HL-60/S4 (cell line): ENCODE results near the gene FGGY.
"Not testable (repeated sequence)": the region's sequence is repeated elsewhere in the genome, so short reads cannot be mapped to it uniquely, and the experiment has no call there.

Experiments used
- in situ Hi-C: fragments of 300-500 bp; cut with MboI; formaldehyde crosslinking; loops from 2 replicates; pipeline ENCODE4 v1.14.3; 2022; ENCODE audit warnings: low sequenced_read_pairs

The FGGY gene

GRCh38 chr1:59432531-59433439 lies 135.9 kb downstream of the FGGY start:
- in situ Hi-C loops, result no loop called here

GRCh38 chr1:59433440-59433813 lies 136.5 kb downstream of the FGGY start:
- in situ Hi-C loops, result no loop called here

- in situ Hi-C loops, result no loop called here
Measured at GRCh38 chr1:59434336-59434735, 137.4 kb downstream of the FGGY start.

- in situ Hi-C loops, result no loop called here
Measured at GRCh38 chr1:59436637-59437036, 139.7 kb downstream of the FGGY start.

DNA sequence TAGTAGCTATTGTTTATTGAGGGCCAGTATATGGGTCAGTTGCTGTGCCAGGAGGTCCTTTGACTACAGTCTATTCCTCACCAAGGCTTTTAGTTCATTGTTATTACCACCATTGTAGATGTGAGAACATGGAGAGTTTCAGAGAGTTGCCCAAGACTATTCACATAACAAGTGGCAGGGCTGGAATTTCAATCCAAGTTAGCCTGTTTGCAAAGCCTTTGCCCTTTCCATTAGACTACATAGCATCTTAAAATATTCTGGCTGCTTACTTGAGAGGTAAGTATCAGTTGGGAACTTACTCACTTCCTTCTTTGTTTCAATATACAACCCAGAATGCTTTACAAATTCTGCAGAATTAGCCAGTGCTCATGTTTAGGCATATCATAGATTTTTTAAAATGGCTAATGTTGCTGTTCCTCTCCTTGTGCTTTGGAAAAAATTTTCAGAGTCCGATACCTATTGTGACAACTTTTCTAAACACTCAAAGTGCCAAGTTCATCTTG lies 141.2 kb downstream of the FGGY start:
- in situ Hi-C loops, result no loop called here

DNA sequence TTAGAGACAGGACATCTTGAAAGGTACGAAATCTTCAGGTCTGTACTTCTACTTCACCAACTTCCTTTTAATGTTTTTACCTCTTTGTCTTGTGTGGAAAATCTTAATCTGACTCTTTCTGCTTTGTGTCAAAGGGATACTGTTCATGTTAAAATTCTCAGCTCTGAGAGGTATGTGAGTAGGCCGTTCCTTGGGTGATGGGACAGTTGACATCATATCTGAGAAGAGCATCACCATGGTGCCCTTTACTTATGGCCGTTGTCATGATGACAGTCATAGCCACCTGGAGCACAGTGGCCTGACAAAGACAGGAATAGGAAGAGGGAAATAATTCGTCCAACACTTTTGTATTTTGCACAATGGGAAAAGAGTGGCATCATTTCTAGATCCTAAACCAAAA lies 145.6 kb downstream of the FGGY start:
- in situ Hi-C loops, result no loop called here

GRCh38 chr1:59443310-59443709 lies 146.4 kb downstream of the FGGY start:
- in situ Hi-C loops, result no loop called here

DNA sequence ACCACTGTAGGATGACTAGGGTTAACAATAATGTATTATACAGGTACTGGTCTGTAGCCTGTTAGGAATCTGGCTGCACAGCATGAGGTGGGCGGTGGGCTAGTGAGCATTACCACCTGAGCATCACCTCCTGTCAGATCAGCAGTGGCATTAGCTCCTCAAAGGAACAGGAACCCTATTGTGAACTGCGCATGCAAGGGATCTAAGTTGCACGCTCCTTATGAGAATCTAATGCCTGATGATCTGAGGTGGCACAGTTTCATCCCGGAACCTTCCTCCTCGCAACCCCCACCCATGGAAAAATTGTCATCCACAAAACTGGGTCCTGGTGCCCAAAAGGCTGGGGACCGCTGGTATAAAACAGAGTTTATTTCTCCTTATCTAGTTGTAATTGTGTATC lies 147.6 kb downstream of the FGGY start:
- in situ Hi-C loops, result no loop called here

DNA sequence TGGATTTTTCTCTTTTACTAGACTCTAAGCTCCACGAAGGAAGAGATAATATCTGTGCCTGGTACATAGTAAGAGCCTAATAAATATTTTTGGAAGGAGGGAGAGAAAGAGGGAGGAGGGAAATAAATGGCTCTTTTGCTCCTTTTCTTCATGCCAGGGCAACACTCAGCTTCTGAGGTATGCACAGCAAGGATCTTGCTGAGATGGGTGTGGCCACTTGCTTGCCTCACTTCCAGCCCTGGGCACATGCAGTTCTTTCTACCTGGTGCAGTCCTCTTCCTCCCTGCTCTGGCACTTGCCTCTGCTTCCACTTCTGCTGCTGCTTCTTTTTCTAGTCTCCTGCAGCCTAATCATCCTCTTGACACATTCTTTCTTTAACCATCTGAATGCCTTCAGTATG lies 148.1 kb downstream of the FGGY start:
- in situ Hi-C loops, result no loop called here

GRCh38 chr1:59446257-59446901 lies 149.5 kb downstream of the FGGY start:
- in situ Hi-C loops, result no loop called here

DNA sequence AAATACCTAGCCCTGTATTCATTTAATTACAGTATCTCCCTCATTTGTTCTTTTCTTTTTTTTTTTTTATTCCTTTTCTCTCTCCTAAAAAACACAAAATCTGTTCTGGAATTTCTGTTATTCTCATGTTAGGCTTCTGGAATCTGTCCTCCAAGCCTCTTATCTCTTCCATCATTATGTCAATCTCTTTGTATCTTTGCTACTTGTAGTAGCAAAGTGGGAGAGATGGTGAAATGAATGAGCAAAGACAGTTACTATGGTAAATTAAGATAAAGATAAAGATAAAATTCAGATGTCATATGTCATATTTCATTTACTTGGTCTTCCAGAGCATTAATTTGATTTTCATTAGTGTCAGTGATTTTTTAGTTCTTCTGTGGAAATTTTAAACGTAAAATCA lies 155.1 kb downstream of the FGGY start:
- in situ Hi-C loops, result no loop called here

DNA sequence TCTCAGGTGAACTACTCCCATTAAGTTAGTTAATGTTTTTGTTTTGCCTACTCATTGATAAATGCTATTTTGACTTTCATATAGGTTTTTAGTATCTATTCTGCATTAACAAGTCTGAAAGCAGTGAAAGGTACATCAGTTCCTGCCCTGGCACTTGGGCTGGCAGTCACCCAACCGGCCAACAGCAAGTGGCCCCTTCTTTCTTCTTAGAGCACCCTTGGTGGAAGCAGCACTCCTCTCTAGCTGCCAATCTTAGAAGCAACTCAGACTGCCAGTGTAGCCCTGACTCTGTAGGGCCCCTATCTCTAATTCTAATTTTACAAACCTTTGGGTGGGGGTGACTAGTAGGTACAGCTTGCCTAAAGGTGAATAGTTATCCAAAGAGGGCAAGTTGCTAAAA lies 155.7 kb downstream of the FGGY start:
- in situ Hi-C loops, result no loop called here

DNA sequence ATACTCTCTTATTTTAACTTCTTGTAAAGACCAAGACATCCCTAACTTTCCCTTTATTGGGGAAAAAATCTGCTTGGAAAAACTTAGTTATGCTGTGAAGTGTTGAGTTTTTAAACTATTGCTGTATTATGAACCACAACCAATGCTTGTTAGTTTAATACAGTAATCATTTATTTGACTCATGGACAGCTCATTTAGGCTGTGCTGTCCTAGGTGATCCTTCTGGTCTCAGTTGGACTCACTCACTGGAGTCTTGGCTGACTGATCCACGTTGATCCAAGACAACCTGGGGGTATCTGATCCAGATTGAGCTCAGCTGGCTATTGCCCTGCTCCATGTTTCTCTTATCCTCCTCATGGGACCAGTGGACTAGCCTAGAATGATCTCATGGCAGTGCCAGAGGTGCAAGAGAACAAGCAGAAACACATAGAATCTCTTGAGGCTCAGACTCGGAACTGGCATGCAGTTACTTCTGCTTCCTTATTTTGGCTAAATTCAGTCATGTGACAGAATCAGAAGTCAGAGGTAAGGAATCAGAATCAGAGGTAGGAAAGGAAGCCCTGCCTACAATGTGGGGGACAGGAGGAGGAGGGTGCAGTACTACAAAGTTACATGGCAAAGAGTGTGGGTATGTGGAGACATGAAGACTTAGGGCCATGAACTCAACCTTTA lies 156.5 kb downstream of the FGGY start:
- in situ Hi-C loops, result no loop called here

DNA sequence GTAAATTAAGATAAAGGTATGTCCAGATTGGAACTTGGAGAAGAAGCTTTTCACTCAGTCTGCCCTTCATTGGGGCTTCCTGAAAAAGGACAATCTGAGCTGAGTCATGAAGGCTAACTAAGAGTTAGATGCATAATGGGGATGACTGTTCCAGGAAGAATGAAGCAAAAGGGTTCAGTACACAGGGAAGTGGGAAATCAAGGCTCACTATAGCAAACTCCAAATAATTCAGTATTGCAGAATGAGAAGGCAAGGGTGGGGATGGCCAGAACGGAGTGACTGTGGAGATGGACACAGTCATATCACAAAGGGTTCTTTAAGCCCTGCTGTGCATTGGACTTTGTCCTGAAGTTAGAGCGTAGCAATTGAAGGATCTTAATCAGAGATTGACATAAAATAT lies 158.3 kb downstream of the FGGY start:
- in situ Hi-C loops, result no loop called here

DNA sequence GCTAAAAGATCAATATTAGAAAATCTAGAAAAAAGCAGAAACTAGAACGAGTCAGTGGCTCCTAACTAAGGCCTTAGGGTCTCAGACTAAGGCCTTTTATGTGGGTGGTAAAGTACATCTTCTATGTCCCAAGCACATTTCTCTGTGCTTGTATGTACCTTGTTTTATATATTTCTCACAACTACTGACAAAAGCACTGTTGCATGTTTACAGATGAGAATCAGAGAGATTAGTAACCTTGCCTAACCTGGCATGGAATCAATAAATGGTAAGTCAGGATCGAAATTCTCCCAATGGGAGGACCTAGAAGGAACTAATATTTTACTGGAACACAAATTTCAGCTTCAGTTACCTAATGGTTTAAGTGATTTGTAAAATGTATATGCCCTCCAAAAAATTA lies 160.9 kb downstream of the FGGY start:
- in situ Hi-C loops, result no loop called here

GRCh38 chr1:59458884-59459283 lies 162.0 kb downstream of the FGGY start:
- in situ Hi-C loops, result no loop called here

- in situ Hi-C loops, result not testable (repeated sequence)
Measured at GRCh38 chr1:59462942-59463341, 166.0 kb downstream of the FGGY start.

DNA sequence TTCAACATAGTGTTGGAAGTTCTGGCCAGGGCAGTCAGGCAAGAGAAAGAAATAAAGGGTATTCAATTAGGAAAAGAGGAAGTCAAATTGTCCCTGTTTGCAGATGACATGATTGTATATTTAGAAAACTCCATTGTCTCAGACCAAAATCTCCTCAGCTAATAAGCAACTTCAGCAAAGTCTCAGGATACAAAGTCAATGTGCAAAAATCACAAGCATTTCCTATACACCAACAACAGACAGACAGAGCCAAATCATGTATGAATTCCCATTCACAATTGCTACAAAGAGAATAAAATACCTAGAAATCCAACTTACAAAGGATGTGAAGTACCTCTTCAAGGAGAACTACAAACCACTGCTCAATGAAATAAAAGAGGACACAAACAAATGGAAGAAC lies 168.6 kb downstream of the FGGY start:
- in situ Hi-C loops, result not testable (repeated sequence)

- in situ Hi-C loops, result no loop called here
Measured at GRCh38 chr1:59468828-59469428, 172.0 kb downstream of the FGGY start.

DNA sequence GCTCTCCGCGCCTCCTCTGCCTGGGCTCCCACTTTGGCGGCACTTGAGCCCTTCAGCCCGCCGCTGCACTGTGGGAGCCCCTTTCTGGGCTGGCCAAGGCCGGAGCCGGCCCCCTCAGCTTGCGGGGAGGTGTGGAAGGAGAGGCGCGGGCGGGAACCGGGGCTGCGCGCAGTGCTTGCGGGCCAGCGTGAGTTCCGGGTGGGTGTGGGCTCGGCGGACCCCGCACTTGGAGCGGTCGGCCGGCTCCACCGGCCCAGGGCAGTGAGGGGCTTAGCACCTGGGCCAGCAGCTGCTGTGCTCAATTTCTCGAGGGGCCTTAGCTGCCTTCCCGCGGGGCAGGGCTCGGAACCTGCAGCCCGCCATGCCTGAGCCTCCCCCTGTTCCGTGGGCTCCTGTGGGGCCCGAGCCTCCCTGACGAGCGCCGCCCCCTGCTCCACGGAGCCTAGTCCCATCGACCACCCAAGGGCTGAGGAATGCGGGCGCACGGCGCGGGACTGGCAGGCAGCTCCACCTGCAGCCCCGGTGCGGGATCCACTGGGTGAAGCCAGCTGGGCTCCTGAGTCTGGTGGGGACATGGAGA lies 175.2 kb downstream of the FGGY start:
- in situ Hi-C loops, result not testable (repeated sequence)

GRCh38 chr1:59473831-59474230 lies 176.9 kb downstream of the FGGY start:
- in situ Hi-C loops, result no loop called here
